Peyer's patch (tissue), 4 donors: ENCODE results near the gene SMAD1. TPM values are rescaled to one million over a fixed set of nuclear protein-coding genes. Genes with fewer than 3 reads are reported as not detected.

Source experiments
- DNase-seq, 3 donors: peaks; one replicate each; pipeline ENCODE4 v3.0.0-alpha.2; 2017 to 2019
- H3K27ac ChIP-seq, 4 donors: fragments of 200-600 bp; sonication (generic); one replicate each; pipeline ENCODE4 v1.5.1; 2016 to 2019
- H3K27me3 ChIP-seq, 2 donors: fragments of 200-600 bp; sonication (generic); one replicate each; pipeline ENCODE4 v1.5.1; 2019
- H3K36me3 ChIP-seq, 3 donors: fragments of 200-600 bp; sonication (generic); one replicate each; pipeline ENCODE4 v1.5.1; 2016 to 2019
- H3K4me1 ChIP-seq, 4 donors: fragments of 200-600 bp; sonication (generic); one replicate each; pipeline ENCODE4 v1.5.1; 2016 to 2019
- H3K4me3 ChIP-seq, 4 donors: fragments of 200-600 bp; sonication (generic); 1 replicate in 3 of 4; 2 replicates in 1 of 4; pipeline ENCODE4 v1.5.1; 2016 to 2019; ENCODE audit warnings: mild to moderate bottlenecking in 1 of 4
- H3K9me3 ChIP-seq, 4 donors: fragments of 200-600 bp; sonication (generic); one replicate each; pipeline ENCODE4 v1.5.1; 2016 to 2019; ENCODE audit warnings: mild to moderate bottlenecking in 1 of 4
- POLR2A ChIP-seq, 2 donors: fragments of 450-650 bp; IDR thresholded peaks; one replicate each; pipeline ENCODE4 v1.5.1; 2017; ENCODE audit warnings: antibody characterized with exemption in 2 of 2, mild to moderate bottlenecking in 2 of 2, moderate library complexity in 2 of 2
- total RNA-seq, 4 donors: library from RNA; depleted of rRNA; stranded (reverse); fragments of >200 nt; gene quantifications; one replicate each; pipeline ENCODE4 v1.1.0, GENCODE V29; 2016
- TF ChIP-seq, protein P1 (sequence below), 6 experiments: fragments of 450-650 bp in 4 of 6; fragments of 200-600 bp in 2 of 6; sonication (generic) in 1 of 6; IDR thresholded peaks; one replicate each; pipeline ENCODE4 v1.5.1; 2017 to 2019; ENCODE audit warnings: antibody characterized with exemption in 6 of 6, mild to moderate bottlenecking in 3 of 6, moderate library complexity in 1 of 6

SMAD1 gene
- total RNA-seq, 4 donors from 2014 or later = 29.7 to 49.0 (median 43.4) TPM

DNA sequence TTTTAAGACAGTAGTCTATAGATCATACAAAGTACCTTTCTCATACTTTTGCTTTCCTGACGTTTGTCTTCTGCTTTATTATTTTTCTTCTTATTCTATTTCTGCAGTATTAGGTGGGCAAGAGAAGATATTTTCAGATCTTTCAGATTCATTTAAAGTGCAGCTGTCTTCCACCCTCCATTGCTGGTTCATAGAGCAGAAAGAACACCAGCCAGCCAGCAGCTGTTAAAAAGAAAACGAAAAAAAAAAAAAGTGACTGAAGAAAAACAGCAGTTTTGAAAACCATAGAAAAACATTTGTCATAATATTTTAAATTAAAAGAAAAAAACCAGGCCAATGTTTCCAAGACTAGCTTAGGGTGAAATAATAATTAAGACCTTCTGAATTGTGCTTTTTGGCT is 42.9 kb downstream of the SMAD1 start:
- H3K4me1 ChIP-seq = peaks cover 0 to 13% (median 0%) of the 10 kb centered on the region in 4 donors
- no peak overlapping the region for H3K27ac ChIP-seq
- no peaks in the 10 kb centered on the region for H3K27me3 ChIP-seq
- TF ChIP-seq, protein P1, sequence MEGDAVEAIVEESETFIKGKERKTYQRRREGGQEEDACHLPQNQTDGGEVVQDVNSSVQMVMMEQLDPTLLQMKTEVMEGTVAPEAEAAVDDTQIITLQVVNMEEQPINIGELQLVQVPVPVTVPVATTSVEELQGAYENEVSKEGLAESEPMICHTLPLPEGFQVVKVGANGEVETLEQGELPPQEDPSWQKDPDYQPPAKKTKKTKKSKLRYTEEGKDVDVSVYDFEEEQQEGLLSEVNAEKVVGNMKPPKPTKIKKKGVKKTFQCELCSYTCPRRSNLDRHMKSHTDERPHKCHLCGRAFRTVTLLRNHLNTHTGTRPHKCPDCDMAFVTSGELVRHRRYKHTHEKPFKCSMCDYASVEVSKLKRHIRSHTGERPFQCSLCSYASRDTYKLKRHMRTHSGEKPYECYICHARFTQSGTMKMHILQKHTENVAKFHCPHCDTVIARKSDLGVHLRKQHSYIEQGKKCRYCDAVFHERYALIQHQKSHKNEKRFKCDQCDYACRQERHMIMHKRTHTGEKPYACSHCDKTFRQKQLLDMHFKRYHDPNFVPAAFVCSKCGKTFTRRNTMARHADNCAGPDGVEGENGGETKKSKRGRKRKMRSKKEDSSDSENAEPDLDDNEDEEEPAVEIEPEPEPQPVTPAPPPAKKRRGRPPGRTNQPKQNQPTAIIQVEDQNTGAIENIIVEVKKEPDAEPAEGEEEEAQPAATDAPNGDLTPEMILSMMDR (IDR thresholded peaks at IDR 0.05) = no peak
- TF ChIP-seq POLR2A (IDR thresholded peaks at IDR 0.05) = no peak
- DNase-seq = no peak
- no peaks in the 10 kb centered on the region for H3K36me3 ChIP-seq
- H3K9me3 ChIP-seq = no peaks in the 10 kb centered on the region
- H3K4me3 ChIP-seq = no peak overlapping the region

DNA sequence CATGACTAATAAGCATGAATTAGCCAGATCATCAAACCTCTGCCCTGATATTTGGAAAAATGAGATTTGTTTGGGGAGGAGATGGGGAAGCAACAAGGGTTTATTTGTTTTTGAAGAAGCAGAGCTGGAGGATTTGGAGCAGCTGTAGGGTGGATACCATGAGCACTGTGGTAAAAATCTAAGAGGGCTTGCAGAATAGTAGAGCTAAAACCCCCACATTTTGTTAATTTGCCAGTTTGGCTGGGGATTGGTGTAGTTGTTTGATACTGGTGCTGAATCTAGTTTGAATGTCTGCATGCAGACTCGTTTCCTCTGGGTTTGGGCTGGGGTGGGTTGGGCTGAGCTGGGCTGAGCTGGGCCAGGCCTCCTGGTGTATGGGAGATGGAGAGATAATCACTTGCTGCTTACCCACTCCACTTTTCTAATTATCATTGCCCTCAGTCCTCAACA is 43.7 kb downstream of the SMAD1 start:
- Histone ChIP-seq H3K36me3 (no peaks in the 10 kb centered on the region), H3K9me3 (no peaks in the 10 kb centered on the region), H3K27ac (no peak overlapping the region), H3K27me3 (no peaks in the 10 kb centered on the region), H3K4me3 (no peak overlapping the region), H3K4me1 (peaks cover 0 to 17% (median 0%) of the 10 kb centered on the region in 4 donors)
- no peak for DNase-seq
- no peak for TF ChIP-seq POLR2A (IDR thresholded peaks at IDR 0.05)
- TF ChIP-seq, protein P1 (IDR thresholded peaks at IDR 0.05) = no peak

DNA sequence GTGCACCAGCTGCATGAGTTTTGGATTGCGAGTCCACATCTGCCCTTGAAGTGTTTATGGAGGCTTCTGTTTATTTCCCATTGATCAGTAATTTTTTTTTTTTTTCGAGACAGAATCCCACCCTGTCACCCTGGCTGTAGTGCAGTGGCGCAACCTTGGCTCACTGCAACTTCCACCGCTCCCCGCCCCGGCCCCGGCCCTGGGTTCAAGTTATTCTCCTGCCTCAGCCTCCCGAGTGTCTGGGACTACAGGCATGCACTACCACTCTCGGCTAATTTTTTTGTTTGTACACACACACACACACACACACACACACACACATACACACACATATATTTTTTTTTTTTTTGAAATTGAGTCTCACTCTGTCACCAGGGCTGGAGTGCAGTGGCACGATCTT is 46.1 kb downstream of the SMAD1 start:
- TF ChIP-seq, protein P1 (IDR thresholded peaks at IDR 0.05) = no peak
- no peak for TF ChIP-seq POLR2A (IDR thresholded peaks at IDR 0.05)
- Histone ChIP-seq H3K36me3 (no peaks in the 10 kb centered on the region), H3K27me3 (no peaks in the 10 kb centered on the region), H3K4me1 (peaks cover 0 to 17% (median 0%) of the 10 kb centered on the region in 4 donors), H3K27ac (no peak overlapping the region), H3K9me3 (no peaks in the 10 kb centered on the region), H3K4me3 (no peak overlapping the region)
- DNase-seq = no peak

DNA sequence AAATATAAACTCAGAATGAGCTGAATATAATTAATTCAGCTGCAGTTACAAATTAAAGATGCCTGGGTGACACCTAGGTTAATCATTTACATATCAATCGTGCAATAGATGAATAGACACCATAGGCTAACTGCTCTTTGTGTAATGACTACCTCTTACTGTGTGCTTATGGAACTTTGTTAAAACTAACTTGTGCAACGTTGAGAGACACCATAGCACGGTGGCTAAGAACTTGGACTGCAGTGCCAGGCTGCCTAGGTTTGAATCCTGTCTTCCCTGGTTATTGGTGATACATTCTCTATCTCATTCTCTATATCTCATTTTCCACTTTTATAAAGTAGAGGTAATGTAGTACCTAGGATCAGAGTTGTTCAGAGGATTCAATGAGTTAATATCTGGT is 46.9 kb downstream of the SMAD1 start:
- Histone ChIP-seq H3K9me3 (no peaks in the 10 kb centered on the region), H3K27me3 (no peaks in the 10 kb centered on the region), H3K4me3 (no peak overlapping the region), H3K27ac (no peak overlapping the region), H3K4me1 (peaks cover 0 to 17% (median 0%) of the 10 kb centered on the region in 4 donors), H3K36me3 (no peaks in the 10 kb centered on the region)
- no peak for TF ChIP-seq POLR2A (IDR thresholded peaks at IDR 0.05)
- TF ChIP-seq, protein P1 (IDR thresholded peaks at IDR 0.05) = no peak
- no peak for DNase-seq

DNA sequence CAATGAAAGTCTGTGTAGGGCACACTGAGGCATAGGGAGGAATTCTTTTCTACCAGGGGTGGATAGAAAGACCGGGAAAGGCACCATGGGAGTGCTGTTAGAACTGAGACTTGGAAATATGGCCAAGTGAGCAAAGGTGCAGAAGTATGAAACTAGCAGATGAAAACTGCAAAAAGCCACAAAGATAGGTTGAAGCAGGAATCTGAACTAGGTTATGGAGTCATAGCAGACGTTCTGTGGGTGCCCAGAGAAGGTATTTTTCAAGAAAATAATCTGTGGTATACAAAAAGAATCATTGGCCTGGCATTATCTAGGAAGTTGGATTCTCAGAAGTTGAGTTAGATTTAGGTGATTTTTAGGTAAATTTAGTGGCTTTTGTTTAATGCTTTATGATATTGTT is 48.5 kb downstream of the SMAD1 start:
- Histone ChIP-seq H3K27ac (no peak overlapping the region), H3K36me3 (no peaks in the 10 kb centered on the region), H3K4me3 (no peak overlapping the region), H3K27me3 (no peaks in the 10 kb centered on the region), H3K4me1 (peaks cover 0 to 17% (median 0%) of the 10 kb centered on the region in 4 donors), H3K9me3 (no peaks in the 10 kb centered on the region)
- no peak for DNase-seq
- TF ChIP-seq POLR2A (IDR thresholded peaks at IDR 0.05) = no peak
- TF ChIP-seq, protein P1 (IDR thresholded peaks at IDR 0.05) = no peak

DNA sequence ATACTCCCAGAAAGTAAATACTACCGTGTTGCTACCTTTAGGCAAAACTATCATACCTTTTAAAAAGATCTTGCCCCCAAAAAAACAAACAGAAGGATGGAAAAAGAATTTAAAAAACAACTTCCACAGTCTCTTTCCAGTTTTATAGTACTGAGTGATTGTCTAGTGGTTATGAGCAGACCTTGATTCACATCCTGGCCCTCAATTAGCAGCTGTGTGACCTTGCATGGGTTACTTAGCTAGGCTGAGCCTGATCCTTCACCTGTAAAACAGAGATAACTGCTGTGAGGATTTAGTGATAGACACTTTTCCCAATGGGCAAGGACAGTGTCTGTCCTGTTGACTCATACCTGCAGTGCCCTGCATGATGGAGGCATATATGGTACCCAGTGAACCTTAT is 49.0 kb downstream of the SMAD1 start:
- Histone ChIP-seq H3K27ac (no peak overlapping the region), H3K36me3 (no peaks in the 10 kb centered on the region), H3K4me1 (peaks cover 0 to 17% (median 0%) of the 10 kb centered on the region in 4 donors), H3K9me3 (no peaks in the 10 kb centered on the region), H3K27me3 (no peaks in the 10 kb centered on the region), H3K4me3 (no peak overlapping the region)
- no peak for DNase-seq
- TF ChIP-seq POLR2A (IDR thresholded peaks at IDR 0.05) = no peak
- TF ChIP-seq, protein P1 (IDR thresholded peaks at IDR 0.05) = no peak
